CD8-positive, alpha-beta memory T cell (primary cell): ENCODE data around the gene PRKG1. TPM values are rescaled to one million over a fixed set of nuclear protein-coding genes. Genes with fewer than 3 reads are reported as not detected.
"Not testable (repeated sequence)": the region's sequence is repeated elsewhere in the genome, so short reads cannot be mapped to it uniquely, and the experiment has no call there.

Experiments used
- CTCF ChIA-PET: fragments of 350-600 bp; sonication (Branson Sonifier 250); formaldehyde crosslinking; loops from one replicate; lab custom pipeline; 2021; ENCODE audit warnings: antibody characterized with exemption; lab: Charles Lee
- POLR2A ChIA-PET: fragments of 350-600 bp; sonication (Branson Sonifier 250); formaldehyde crosslinking; loops from one replicate; lab custom pipeline; 2021; ENCODE audit warnings: antibody characterized with exemption; lab: Charles Lee
- DNase-seq, 5 donors: peaks; one replicate each; pipeline versions ENCODE4 v3.0.0 to v3.0.0-alpha.2; 2020 to 2022; ENCODE audit warnings: mixed read lengths in 1 of 5
- H3K27ac ChIP-seq: one replicate; pipeline ENCODE4 v1.7.0; 2013; ENCODE audit warnings: low read depth, mild to moderate bottlenecking, low read length, moderate library complexity
- H3K27me3 ChIP-seq: 2 replicates; pipeline ENCODE4 v1.7.0; 2013; ENCODE audit warnings: low read length, mild to moderate bottlenecking; ENCODE audit not compliant: insufficient read depth, poor library complexity, severe bottlenecking
- H3K36me3 ChIP-seq: 2 replicates; pipeline ENCODE4 v1.7.0; 2013; ENCODE audit warnings: mild to moderate bottlenecking, low read length, moderate library complexity; ENCODE audit not compliant: insufficient read depth
- H3K4me1 ChIP-seq: 2 replicates; pipeline ENCODE4 v1.7.0; 2013; ENCODE audit warnings: mild to moderate bottlenecking, low read length, moderate library complexity; ENCODE audit not compliant: insufficient read depth
- H3K4me3 ChIP-seq: 2 replicates; pipeline ENCODE4 v1.7.0; 2013; ENCODE audit warnings: mild to moderate bottlenecking, low read length
- H3K9me3 ChIP-seq: 2 replicates; pipeline ENCODE4 v1.7.0; 2013; ENCODE audit warnings: mild to moderate bottlenecking, low read length
- H3K27ac Mint-ChIP-seq, 8 donors: one replicate each; pipeline ENCODE4 v1.8.0; 2020 to 2021; ENCODE audit warnings: mixed read lengths in 8 of 8, mild to moderate bottlenecking in 6 of 8, inconsistent platforms in 3 of 8, moderate library complexity in 3 of 8
- H3K27me3 Mint-ChIP-seq, 2 donors: one replicate each; pipeline ENCODE4 v1.8.0; 2020 to 2021; ENCODE audit warnings: mixed read lengths in 2 of 2, mild to moderate bottlenecking in 1 of 2, moderate library complexity in 1 of 2
- H3K36me3 Mint-ChIP-seq, 3 donors: one replicate each; pipeline ENCODE4 v1.8.0; 2020 to 2021; ENCODE audit warnings: mixed read lengths in 3 of 3, inconsistent platforms in 1 of 3, mild to moderate bottlenecking in 1 of 3
- H3K4me1 Mint-ChIP-seq, 3 donors: one replicate each; pipeline ENCODE4 v1.8.0; 2020 to 2021; ENCODE audit warnings: mixed read lengths in 3 of 3, inconsistent platforms in 1 of 3, mild to moderate bottlenecking in 1 of 3
- H3K4me3 Mint-ChIP-seq, 7 donors: one replicate each; pipeline ENCODE4 v1.8.0; 2020 to 2021; ENCODE audit warnings: mixed read lengths in 7 of 7, mild to moderate bottlenecking in 6 of 7, moderate library complexity in 4 of 7, inconsistent platforms in 2 of 7
- H3K9me3 Mint-ChIP-seq, 5 donors: one replicate each; pipeline ENCODE4 v1.8.0; 2020 to 2022; ENCODE audit warnings: mixed read lengths in 5 of 5, mild to moderate bottlenecking in 3 of 5, moderate library complexity in 2 of 5, inconsistent platforms in 1 of 5
- polyA plus RNA-seq: library from polyadenylated mRNA; unstranded; fragments of 300-500 nt; fragmentation: Illumina TruSeq; gene quantifications from one replicate; pipeline ENCODE4 v1.2.3, GENCODE V29; 2021
- total RNA-seq, 2 experiments: library from RNA; stranded (reverse); gene quantifications; one replicate each; pipeline ENCODE4 v1.2.3, GENCODE V29; 2021

Gene PRKG1
- total and polyA plus RNA-seq, 3 experiments from 2014 or later: not detected

DNA sequence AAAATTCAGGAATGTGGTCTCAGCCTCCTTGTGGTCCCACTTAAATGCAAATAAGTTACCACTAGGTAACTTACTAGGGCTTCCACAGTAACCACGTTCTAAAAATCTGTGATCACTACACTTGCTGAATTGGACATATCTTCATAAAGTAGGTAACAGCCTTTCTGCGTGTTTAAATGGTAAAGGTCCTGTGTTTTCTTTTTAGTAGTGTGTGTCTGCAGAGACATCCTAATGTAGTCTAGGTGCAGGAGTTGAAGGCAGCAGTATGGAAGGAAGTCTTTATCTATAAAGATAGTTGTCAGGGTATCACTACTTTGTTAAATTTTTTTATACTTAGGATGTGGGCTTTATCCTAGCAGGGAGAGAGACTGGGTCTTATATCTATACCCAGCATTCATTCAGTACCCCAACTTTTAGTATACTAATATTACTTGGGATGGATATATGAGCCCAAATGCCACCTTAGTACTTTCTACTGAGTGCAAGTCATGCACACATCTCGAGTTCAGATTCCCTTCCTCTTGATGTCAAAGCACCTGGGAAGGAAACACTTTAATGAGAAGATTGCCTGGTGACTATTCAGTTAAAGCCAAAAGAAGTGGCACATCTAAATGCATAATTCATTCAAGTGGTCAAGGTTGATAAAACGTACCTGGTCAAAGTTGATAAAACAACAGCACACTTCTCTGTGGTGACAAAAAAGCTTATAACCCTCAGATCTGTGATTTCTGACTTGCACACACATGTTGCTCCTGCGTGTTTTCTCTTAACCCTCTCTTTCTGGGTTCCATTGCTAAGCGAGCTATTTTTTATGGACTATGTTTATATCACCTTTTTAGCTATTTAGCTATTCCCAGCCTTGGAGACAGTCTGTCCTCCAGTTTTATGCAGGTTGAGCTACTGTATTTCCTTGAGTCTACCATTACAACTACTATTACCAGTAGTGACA is 958.7 kb downstream of the PRKG1 start:
- H3K36me3 ChIP-seq: no peaks in the 10 kb centered on the region
- H3K9me3 ChIP-seq: no peaks in the 10 kb centered on the region
- DNase-seq: no peak
- ChIA-PET CTCF (no interaction called here), POLR2A (no interaction called here)
- Mint-ChIP-seq H3K4me1 (no peaks in the 10 kb centered on the region), H3K27me3 (no peaks in the 10 kb centered on the region), H3K9me3 (peaks cover 0 to 2% (median 0%) of the 10 kb centered on the region in 5 donors), H3K4me3 (no peak overlapping the region), H3K27ac (no peak overlapping the region), H3K36me3 (no peaks in the 10 kb centered on the region)
- H3K27ac ChIP-seq: no peak overlapping the region
- H3K4me1 ChIP-seq: no peaks in the 10 kb centered on the region
- H3K27me3 ChIP-seq: no peaks in the 10 kb centered on the region
- no peak overlapping the region for H3K4me3 ChIP-seq

DNA sequence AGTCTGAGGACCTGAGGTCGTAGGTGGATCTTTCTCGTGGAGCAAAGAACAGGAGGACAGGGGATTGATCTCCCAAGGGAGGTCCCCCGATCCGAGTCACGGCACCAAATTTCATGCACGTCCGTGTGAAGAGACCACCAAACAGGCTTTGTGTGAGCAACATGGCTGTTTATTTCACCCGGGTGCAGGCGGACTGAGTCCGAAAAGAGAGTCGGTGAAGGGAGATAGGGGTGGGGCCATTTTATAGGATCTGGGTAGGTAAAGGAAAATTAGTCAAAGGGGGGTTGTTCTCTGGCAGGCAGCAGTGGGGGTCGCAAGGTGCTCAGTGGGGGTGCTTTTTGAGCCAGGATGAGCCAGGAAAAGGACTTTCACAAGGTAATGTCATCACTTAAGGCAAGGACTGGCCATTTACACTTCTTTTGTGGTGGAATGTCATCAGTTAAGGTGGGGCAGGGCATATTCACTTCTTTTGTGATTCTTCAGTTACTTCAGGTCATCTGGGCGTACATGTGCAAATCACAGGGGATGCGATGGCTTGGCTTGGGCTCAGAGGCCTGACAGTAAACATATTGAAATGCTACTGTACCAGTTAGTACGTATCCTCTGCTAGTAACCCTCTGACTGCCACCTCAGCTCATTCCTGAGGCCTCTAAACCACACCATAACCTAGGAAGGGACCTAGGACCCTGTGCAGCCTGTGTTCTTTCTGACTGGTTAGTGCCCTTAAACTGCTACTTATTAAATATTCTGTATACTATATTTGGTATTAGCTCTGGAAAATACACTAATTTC is 964.9 kb downstream of the PRKG1 start:
- H3K9me3 Mint-ChIP-seq, H3K27me3 ChIP-seq, H3K27me3 Mint-ChIP-seq, DNase-seq, H3K27ac ChIP-seq, POLR2A ChIA-PET, CTCF ChIA-PET, H3K27ac Mint-ChIP-seq, H3K4me3 Mint-ChIP-seq, H3K9me3 ChIP-seq, H3K36me3 ChIP-seq, H3K36me3 Mint-ChIP-seq, H3K4me1 Mint-ChIP-seq, H3K4me1 ChIP-seq, H3K4me3 ChIP-seq: not testable (repeated sequence)

DNA sequence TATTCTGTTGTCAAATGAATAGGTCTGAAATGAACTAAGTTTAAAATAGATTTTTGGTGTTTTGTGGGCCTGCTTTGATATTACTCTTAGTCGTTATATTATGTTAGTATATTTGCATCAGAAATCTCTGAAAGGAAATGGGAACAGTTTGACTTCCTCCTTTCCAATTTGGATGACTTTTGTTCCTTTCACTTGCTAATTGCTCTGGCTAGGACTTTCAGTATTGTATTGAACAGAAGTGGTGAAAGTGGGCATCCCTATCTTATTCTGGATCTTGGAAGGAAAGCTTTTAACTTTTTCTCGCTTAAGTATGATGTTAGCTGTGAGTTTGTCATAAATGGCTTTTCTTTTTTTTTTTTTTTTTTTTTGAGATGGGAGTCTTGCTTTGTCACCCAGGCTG is 966.2 kb downstream of the PRKG1 start:
- Histone ChIP-seq H3K27me3 (no peaks in the 10 kb centered on the region), H3K9me3 (no peaks in the 10 kb centered on the region), H3K27ac (no peak overlapping the region), H3K4me1 (no peaks in the 10 kb centered on the region), H3K36me3 (no peaks in the 10 kb centered on the region), H3K4me3 (no peak overlapping the region)
- DNase-seq: no peak
- Mint-ChIP-seq H3K4me3 (no peak overlapping the region), H3K27ac (no peak overlapping the region), H3K27me3 (peaks cover 0 to 4% of the 10 kb centered on the region in 2 donors), H3K9me3 (peaks cover 0 to 7% (median 0%) of the 10 kb centered on the region in 5 donors), H3K4me1 (no peaks in the 10 kb centered on the region), H3K36me3 (no peaks in the 10 kb centered on the region)
- CTCF ChIA-PET: no interaction called here
- POLR2A ChIA-PET: interaction anchor here (0.6 to 0.7 kb wide), 2 partner anchors 294 to 1123 kb away, joined by 5 to 7 read pairs; no protein-coding TSS in a partner anchor

DNA sequence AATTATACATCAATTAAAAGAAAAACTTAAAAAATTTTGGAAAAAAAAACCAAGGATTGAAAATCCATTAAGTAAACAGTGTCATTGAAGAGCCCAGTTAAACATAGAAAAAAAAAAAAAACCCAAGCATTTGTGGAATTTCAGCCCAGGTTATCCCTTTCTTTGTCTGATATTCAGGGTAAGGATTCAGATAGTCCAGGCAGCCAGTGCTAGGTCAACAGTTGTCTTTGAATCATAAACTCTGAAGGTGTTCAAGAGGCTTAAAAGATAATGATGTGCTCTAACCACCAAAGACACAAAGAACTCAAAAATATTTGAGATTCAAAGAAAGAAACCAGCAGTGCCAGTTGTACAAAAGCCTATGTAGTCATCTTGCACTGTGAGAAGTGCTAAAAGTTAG is 969.5 kb downstream of the PRKG1 start:
- H3K9me3 ChIP-seq: no peaks in the 10 kb centered on the region
- peaks cover 0 to 4% of the 10 kb centered on the region in 2 donors for H3K27me3 Mint-ChIP-seq
- H3K4me1 ChIP-seq: no peaks in the 10 kb centered on the region
- no peak overlapping the region for H3K27ac Mint-ChIP-seq
- DNase-seq: no peak
- no peak overlapping the region for H3K4me3 ChIP-seq
- no peaks in the 10 kb centered on the region for H3K36me3 Mint-ChIP-seq
- no peak overlapping the region for H3K27ac ChIP-seq
- no peaks in the 10 kb centered on the region for H3K4me1 Mint-ChIP-seq
- H3K36me3 ChIP-seq: no peaks in the 10 kb centered on the region
- no peak overlapping the region for H3K4me3 Mint-ChIP-seq
- no peaks in the 10 kb centered on the region for H3K27me3 ChIP-seq
- ChIA-PET CTCF (no interaction called here), POLR2A (no interaction called here)
- H3K9me3 Mint-ChIP-seq: peaks cover 0 to 2% (median 0%) of the 10 kb centered on the region in 5 donors

DNA sequence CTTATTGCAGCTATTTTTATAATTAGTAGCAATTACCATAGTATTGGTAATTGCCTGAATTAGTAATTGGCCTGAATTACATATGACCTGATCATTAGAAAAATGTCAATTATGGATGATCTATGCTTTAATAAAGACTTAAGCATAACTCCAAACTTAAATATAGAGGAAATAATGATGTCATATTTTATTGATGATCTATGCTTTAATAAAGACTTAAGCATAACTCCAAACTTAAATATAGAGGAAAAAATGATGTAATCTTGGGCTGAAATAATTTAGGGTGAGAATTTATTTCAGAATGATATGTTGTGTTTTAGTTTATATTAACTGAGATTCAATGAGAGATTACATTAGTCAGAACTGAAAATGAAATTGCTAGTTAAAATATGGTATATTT is 973.8 kb downstream of the PRKG1 start:
- no peaks in the 10 kb centered on the region for H3K9me3 ChIP-seq
- H3K27ac Mint-ChIP-seq: no peak overlapping the region
- no peaks in the 10 kb centered on the region for H3K27me3 Mint-ChIP-seq
- no peaks in the 10 kb centered on the region for H3K4me1 Mint-ChIP-seq
- H3K4me3 Mint-ChIP-seq: no peak overlapping the region
- no peaks in the 10 kb centered on the region for H3K27me3 ChIP-seq
- DNase-seq: no peak
- H3K4me1 ChIP-seq: no peaks in the 10 kb centered on the region
- ChIA-PET CTCF (no interaction called here), POLR2A (no interaction called here)
- H3K4me3 ChIP-seq: no peak overlapping the region
- H3K9me3 Mint-ChIP-seq: no peaks in the 10 kb centered on the region
- no peaks in the 10 kb centered on the region for H3K36me3 Mint-ChIP-seq
- no peaks in the 10 kb centered on the region for H3K36me3 ChIP-seq
- H3K27ac ChIP-seq: no peak overlapping the region

DNA sequence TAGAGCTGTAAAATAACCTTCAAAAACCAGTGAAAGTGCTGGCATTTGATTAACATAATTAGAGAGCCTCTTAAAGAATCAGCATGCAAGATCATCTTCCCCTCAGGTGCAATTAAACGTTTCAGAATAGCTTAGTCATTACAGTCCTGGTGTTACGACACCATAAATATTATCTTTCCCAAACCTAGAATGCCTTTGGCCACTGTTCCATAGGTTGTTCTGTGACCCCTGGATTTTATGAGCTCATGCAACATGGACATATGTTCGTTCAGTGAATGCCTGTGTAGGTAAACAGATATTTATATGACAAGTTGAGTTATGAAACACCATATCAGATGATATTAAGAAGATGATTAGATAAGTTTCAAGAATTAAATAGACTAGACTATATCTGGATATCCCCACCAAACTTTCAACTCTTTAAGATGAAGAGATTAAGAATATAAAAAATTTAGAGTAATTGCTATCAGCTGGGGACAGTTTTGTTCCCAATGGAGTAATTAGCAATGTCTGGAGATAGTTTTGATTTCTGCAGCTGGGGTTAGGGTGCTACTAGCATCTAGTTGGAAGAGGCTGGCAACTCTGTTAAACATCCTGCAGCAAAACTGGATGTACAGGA is 976.3 kb downstream of the PRKG1 start:
- H3K36me3 ChIP-seq: no peaks in the 10 kb centered on the region
- no peak overlapping the region for H3K4me3 ChIP-seq
- ChIA-PET CTCF (no interaction called here), POLR2A (no interaction called here)
- no peaks in the 10 kb centered on the region for H3K9me3 ChIP-seq
- H3K9me3 Mint-ChIP-seq: no peaks in the 10 kb centered on the region
- no peaks in the 10 kb centered on the region for H3K4me1 Mint-ChIP-seq
- DNase-seq: no peak
- no peaks in the 10 kb centered on the region for H3K36me3 Mint-ChIP-seq
- H3K4me1 ChIP-seq: no peaks in the 10 kb centered on the region
- no peaks in the 10 kb centered on the region for H3K27me3 ChIP-seq
- H3K4me3 Mint-ChIP-seq: no peak overlapping the region
- H3K27ac ChIP-seq: no peak overlapping the region
- no peaks in the 10 kb centered on the region for H3K27me3 Mint-ChIP-seq
- no peak overlapping the region for H3K27ac Mint-ChIP-seq

DNA sequence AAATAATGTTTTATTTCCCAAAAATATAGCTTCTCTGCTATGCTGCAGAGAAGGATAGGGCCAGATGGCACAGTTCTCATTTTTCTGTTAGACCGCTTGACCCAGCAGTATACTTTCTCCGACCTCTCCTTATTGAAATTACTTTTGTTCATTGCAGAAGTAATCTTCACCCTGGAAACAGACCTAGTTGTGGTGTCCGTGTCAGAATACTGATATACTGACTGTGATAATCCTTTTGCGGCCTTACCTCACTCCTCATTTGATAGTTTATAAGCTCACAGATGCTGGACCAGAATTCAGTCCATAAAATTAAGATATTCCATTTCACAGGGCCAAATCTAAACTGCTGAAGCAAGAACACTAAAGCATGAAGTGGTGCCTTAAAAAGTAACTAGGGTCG is 979.2 kb downstream of the PRKG1 start:
- Histone ChIP-seq H3K4me1 (no peaks in the 10 kb centered on the region), H3K4me3 (no peak overlapping the region), H3K9me3 (no peaks in the 10 kb centered on the region), H3K27ac (no peak overlapping the region), H3K36me3 (no peaks in the 10 kb centered on the region), H3K27me3 (no peaks in the 10 kb centered on the region)
- no peak overlapping the region for H3K27ac Mint-ChIP-seq
- no peaks in the 10 kb centered on the region for H3K4me1 Mint-ChIP-seq
- no peaks in the 10 kb centered on the region for H3K36me3 Mint-ChIP-seq
- no peak overlapping the region for H3K4me3 Mint-ChIP-seq
- H3K27me3 Mint-ChIP-seq: no peaks in the 10 kb centered on the region
- DNase-seq: no peak
- POLR2A ChIA-PET: no interaction called here
- no peaks in the 10 kb centered on the region for H3K9me3 Mint-ChIP-seq
- CTCF ChIA-PET: no interaction called here

DNA sequence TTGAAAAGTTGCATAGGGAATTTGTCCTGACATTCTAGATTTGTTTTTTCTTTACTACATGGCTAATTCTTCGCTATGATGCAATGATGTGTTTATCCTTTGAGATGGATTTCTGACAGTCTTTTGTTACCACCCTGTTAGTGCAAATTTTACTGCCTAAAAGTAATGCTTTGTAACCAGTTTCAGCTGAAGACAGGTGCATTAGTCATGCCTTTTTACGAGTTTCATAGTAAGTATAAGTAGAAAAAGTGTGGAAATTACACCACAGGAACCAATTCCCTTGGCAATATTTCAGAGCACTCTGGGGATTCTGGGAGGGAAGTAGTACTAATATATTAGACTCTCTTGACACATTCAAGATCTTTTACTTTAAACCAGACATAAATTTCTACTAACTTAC is 982.0 kb downstream of the PRKG1 start:
- H3K27ac ChIP-seq: no peak overlapping the region
- DNase-seq: no peak
- no peaks in the 10 kb centered on the region for H3K27me3 ChIP-seq
- Mint-ChIP-seq H3K9me3 (no peaks in the 10 kb centered on the region), H3K36me3 (no peaks in the 10 kb centered on the region), H3K4me1 (no peaks in the 10 kb centered on the region), H3K27me3 (no peaks in the 10 kb centered on the region), H3K4me3 (no peak overlapping the region), H3K27ac (no peak overlapping the region)
- CTCF ChIA-PET: no interaction called here
- no peaks in the 10 kb centered on the region for H3K4me1 ChIP-seq
- no peaks in the 10 kb centered on the region for H3K9me3 ChIP-seq
- no peaks in the 10 kb centered on the region for H3K36me3 ChIP-seq
- POLR2A ChIA-PET: no interaction called here
- H3K4me3 ChIP-seq: no peak overlapping the region
